Activated naive CD8-positive, alpha-beta T cell treated with anti-CD3 and anti-CD28 coated beads, Interleukin-2, amount 10 ng/mL, durations not matched to agents 7 days and 5 days (primary cell): ENCODE results near the gene POT1. TPM values are rescaled to one million over a fixed set of nuclear protein-coding genes. Genes with fewer than 3 reads are reported as not detected.

Experiments used
- ATAC-seq: fragments of 150-1000 bp; cut with Tn5 transposase; one replicate; pipeline ENCODE4 v1.10.0; 2021; ENCODE audit warnings: low read depth, moderate library complexity
- POLR2A ChIA-PET: fragments of 350-600 bp; sonication (Branson Sonifier 250); formaldehyde crosslinking; loops from one replicate; lab custom pipeline; 2021; ENCODE audit warnings: antibody characterized with exemption; lab: Charles Lee
- DNase-seq: peaks from one replicate; pipeline ENCODE4 v3.0.0; 2021
- H3K27ac Mint-ChIP-seq: one replicate; pipeline ENCODE4 v1.8.0; 2022; ENCODE audit warnings: mild to moderate bottlenecking, mixed read lengths
- H3K27me3 Mint-ChIP-seq: one replicate; pipeline ENCODE4 v1.8.0; 2022; ENCODE audit warnings: mild to moderate bottlenecking, moderate library complexity, mixed read lengths
- H3K36me3 Mint-ChIP-seq: one replicate; pipeline ENCODE4 v1.8.0; 2021; ENCODE audit warnings: mild to moderate bottlenecking, mixed read lengths
- H3K4me1 Mint-ChIP-seq: one replicate; pipeline ENCODE4 v1.8.0; 2021; ENCODE audit warnings: mixed read lengths
- H3K4me3 Mint-ChIP-seq: one replicate; pipeline ENCODE4 v1.8.0; 2022; ENCODE audit warnings: mild to moderate bottlenecking, moderate library complexity, mixed read lengths
- H3K9me3 Mint-ChIP-seq: one replicate; pipeline ENCODE4 v1.8.0; 2021; ENCODE audit warnings: mixed read lengths
- total RNA-seq, 2 experiments: library from RNA; stranded (reverse); gene quantifications; one replicate each; pipeline ENCODE4 v1.2.3, GENCODE V29; 2021

Gene POT1
- total RNA-seq, 2 experiments from 2014 or later = 36.3 to 39.1 TPM

GRCh38 chr7:124813994-124814798 is 115.4 kb downstream of the POT1 start:
- Mint-ChIP-seq H3K4me1 (no peaks in the 10 kb centered on the region), H3K36me3 (no peaks in the 10 kb centered on the region), H3K27me3 (peaks cover 17% of the 10 kb centered on the region), H3K4me3 (no peak overlapping the region), H3K9me3 (peaks cover 2% of the 10 kb centered on the region), H3K27ac (no peak overlapping the region)
- POLR2A ChIA-PET = no interaction called here
- no peak for DNase-seq
- ATAC-seq = no peak

DNA sequence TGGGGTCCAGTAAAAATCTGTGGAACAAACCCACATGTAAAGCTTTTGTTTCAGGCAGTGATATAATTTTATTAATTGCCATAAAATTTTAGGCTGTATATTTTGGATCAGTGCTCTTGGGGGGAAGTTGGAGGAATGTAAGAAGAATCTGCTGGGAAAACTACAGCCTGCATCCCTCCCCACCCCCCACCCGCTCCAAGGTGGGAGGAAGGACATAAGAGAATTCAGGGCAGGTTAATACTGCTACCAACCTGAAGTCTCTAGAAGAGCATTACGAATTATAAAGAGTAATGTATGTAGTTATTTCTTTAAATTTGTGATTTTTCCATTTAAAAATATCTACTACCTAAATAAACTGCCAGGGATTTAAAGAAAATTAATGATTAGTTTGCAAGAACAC is 116.9 kb downstream of the POT1 start:
- no peaks in the 10 kb centered on the region for H3K4me1 Mint-ChIP-seq
- no peak overlapping the region for H3K27ac Mint-ChIP-seq

DNA sequence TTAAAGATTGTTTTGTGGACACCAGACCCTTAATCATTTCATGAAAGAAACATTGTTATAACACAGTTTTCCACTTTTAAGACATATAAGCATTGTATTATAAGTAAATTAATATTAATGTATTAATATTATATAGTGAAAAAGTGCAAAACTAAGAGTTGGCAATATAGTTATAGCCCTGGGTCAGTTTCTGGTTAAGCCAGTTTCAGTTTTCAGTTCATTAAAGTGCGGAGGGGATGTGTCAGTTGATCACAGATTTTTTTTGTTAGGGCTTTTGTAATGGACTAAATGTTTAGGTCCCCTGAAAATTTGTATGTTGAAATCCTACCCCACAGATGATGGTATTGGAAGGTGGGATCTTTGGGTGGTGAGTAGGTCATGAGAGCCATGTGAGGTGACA is 118.3 kb downstream of the POT1 start:
- DNase-seq (no peak), ATAC-seq (no peak)
- POLR2A ChIA-PET = no interaction called here
- Mint-ChIP-seq H3K27me3 (peaks cover 17% of the 10 kb centered on the region), H3K36me3 (no peaks in the 10 kb centered on the region), H3K4me1 (no peaks in the 10 kb centered on the region), H3K27ac (no peak overlapping the region), H3K9me3 (no peaks in the 10 kb centered on the region), H3K4me3 (no peak overlapping the region)

More for the DNA sequence above, 116.9 kb downstream of the POT1 start:
- H3K4me3 Mint-ChIP-seq = no peak overlapping the region
- POLR2A ChIA-PET = no interaction called here
- no peak for ATAC-seq
- H3K27me3 Mint-ChIP-seq = peaks cover 17% of the 10 kb centered on the region
- H3K9me3 Mint-ChIP-seq = peaks cover 2% of the 10 kb centered on the region
- no peaks in the 10 kb centered on the region for H3K36me3 Mint-ChIP-seq
- no peak for DNase-seq

GRCh38 chr7:124810605-124811004 is 119.0 kb downstream of the POT1 start:
- POLR2A ChIA-PET = no interaction called here
- no peak overlapping the region for H3K4me3 Mint-ChIP-seq
- H3K4me1 Mint-ChIP-seq = no peaks in the 10 kb centered on the region
- H3K27ac Mint-ChIP-seq = no peak overlapping the region
- no peaks in the 10 kb centered on the region for H3K36me3 Mint-ChIP-seq
- H3K27me3 Mint-ChIP-seq = peaks cover 17% of the 10 kb centered on the region
- DNase-seq = no peak
- H3K9me3 Mint-ChIP-seq = no peaks in the 10 kb centered on the region
- ATAC-seq = no peak

GRCh38 chr7:124808206-124808605 is 121.4 kb downstream of the POT1 start:
- H3K4me1 Mint-ChIP-seq = no peaks in the 10 kb centered on the region
- H3K4me3 Mint-ChIP-seq = no peak overlapping the region
- peaks cover 8% of the 10 kb centered on the region for H3K27me3 Mint-ChIP-seq
- POLR2A ChIA-PET = no interaction called here
- DNase-seq (no peak), ATAC-seq (no peak)
- no peaks in the 10 kb centered on the region for H3K36me3 Mint-ChIP-seq
- H3K27ac Mint-ChIP-seq = no peak overlapping the region
- H3K9me3 Mint-ChIP-seq = no peaks in the 10 kb centered on the region

DNA sequence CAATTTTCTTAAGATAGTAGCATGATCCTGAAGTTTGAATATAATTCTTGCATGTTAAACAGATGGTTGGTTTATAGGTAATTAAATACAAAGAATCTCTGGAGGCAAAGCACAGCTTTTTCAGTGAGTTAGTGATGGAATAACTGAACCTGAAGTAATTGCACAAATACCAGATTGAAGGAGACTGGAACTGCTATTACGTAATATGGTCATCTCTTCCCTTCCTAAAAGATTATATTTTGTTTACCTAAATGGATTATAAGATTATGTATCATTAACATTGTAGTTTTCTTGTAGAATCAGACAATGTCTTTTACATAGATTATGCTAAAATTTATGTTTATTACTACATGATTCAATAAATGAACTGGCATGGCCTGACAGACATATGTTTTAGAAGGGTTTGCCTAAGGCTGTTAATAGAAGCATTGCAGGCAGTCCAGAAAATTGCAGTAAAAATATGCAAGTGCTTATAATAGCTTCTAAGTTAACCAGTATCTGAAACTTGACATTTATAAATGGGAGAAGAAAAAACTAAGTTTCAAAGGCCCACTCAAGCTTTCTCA is 128.2 kb downstream of the POT1 start:
- no peak for DNase-seq
- Mint-ChIP-seq H3K4me1 (no peaks in the 10 kb centered on the region), H3K36me3 (no peaks in the 10 kb centered on the region), H3K27ac (no peak overlapping the region), H3K4me3 (no peak overlapping the region), H3K27me3 (peaks cover 2% of the 10 kb centered on the region), H3K9me3 (peaks cover 1% of the 10 kb centered on the region)
- POLR2A ChIA-PET = no interaction called here
- ATAC-seq = no peak

- ATAC-seq = no peak
- peaks cover 1% of the 10 kb centered on the region for H3K9me3 Mint-ChIP-seq
- no peaks in the 10 kb centered on the region for H3K4me1 Mint-ChIP-seq
- no peak overlapping the region for H3K27ac Mint-ChIP-seq
- POLR2A ChIA-PET = no interaction called here
- no peaks in the 10 kb centered on the region for H3K36me3 Mint-ChIP-seq
- H3K4me3 Mint-ChIP-seq = no peak overlapping the region
- DNase-seq = no peak
- peaks cover 2% of the 10 kb centered on the region for H3K27me3 Mint-ChIP-seq
Measured at GRCh38 chr7:124800386-124800785, 129.2 kb downstream of the POT1 start.

DNA sequence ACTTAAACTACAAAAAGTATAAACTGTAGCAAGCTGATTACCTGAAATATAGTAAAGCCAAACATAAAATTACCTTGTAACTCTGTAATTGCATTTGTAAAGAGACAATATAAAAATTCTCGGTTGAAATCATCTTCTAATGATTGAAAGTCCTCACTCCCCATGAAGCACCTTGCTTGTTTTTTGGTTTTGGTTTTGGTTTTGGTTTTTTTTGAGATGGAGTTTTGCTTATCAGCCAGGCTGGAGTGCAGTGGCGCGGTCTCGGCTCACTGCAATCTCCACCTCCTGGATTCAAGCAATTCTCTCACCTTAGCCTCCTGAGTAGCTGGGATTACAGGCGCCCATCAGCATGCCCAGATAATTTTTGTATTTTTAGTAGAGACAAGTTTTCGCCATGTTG is 130.2 kb downstream of the POT1 start:
- DNase-seq = no peak
- H3K36me3 Mint-ChIP-seq = no peaks in the 10 kb centered on the region
- peaks cover 2% of the 10 kb centered on the region for H3K27me3 Mint-ChIP-seq
- no peaks in the 10 kb centered on the region for H3K4me1 Mint-ChIP-seq
- POLR2A ChIA-PET = no interaction called here
- H3K9me3 Mint-ChIP-seq = peaks cover 1% of the 10 kb centered on the region
- H3K27ac Mint-ChIP-seq = no peak overlapping the region
- ATAC-seq = no peak
- H3K4me3 Mint-ChIP-seq = no peak overlapping the region

- no peak overlapping the region for H3K4me3 Mint-ChIP-seq
- POLR2A ChIA-PET = no interaction called here
- no peak overlapping the region for H3K27ac Mint-ChIP-seq
- peaks cover 1% of the 10 kb centered on the region for H3K9me3 Mint-ChIP-seq
- DNase-seq (no peak), ATAC-seq (no peak)
- H3K36me3 Mint-ChIP-seq = no peaks in the 10 kb centered on the region
- H3K27me3 Mint-ChIP-seq = peaks cover 7% of the 10 kb centered on the region
- H3K4me1 Mint-ChIP-seq = no peaks in the 10 kb centered on the region
Measured at GRCh38 chr7:124796771-124797170, 132.9 kb downstream of the POT1 start.

DNA sequence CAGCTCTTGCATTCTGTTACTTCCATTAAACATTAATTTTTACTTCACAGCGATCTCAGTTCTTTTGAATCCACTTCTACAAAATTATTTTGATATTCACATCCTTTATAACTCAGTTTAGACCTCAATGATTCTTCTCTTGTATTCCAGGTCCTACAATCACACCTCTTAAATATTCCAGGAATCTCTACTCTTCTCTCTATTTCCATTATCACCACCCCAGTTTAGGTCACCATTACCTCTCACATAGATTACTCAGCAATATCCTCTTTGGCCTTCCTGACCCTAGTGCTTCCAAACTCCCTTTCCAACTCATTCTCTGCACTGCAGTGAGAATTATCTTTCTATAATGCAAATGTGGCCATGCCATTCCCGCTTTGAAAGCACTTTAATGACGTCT is 136.9 kb downstream of the POT1 start:
- Mint-ChIP-seq H3K4me1 (no peaks in the 10 kb centered on the region), H3K4me3 (no peak overlapping the region), H3K27me3 (peaks cover 11% of the 10 kb centered on the region), H3K36me3 (no peaks in the 10 kb centered on the region), H3K9me3 (peaks cover 1% of the 10 kb centered on the region), H3K27ac (no peak overlapping the region)
- POLR2A ChIA-PET = no interaction called here
- DNase-seq (no peak), ATAC-seq (no peak)

GRCh38 chr7:124792002-124792401 is 137.6 kb downstream of the POT1 start:
- H3K4me1 Mint-ChIP-seq = no peaks in the 10 kb centered on the region
- no peaks in the 10 kb centered on the region for H3K36me3 Mint-ChIP-seq
- H3K27me3 Mint-ChIP-seq = peaks cover 10% of the 10 kb centered on the region
- H3K9me3 Mint-ChIP-seq = no peaks in the 10 kb centered on the region
- no peak overlapping the region for H3K27ac Mint-ChIP-seq
- DNase-seq (no peak), ATAC-seq (no peak)
- POLR2A ChIA-PET = no interaction called here
- no peak overlapping the region for H3K4me3 Mint-ChIP-seq

DNA sequence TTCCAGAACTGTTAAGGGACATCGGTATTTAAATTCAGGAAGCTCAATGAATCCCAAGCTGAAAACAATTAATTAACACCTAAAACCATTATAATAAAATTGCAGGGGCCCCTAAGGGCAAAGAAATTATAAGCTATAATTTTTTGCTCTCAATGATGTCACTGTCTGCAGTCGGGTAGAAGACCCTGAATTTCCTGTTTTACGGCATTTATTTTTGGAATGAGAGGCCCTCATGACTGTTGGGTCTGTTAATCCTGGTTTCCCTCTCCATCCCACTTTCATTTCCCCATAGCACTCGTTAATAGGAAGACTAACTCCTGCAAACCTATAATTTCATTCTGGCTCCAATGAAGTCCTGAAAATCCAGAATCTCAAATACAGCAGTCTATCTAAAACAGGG is 138.2 kb downstream of the POT1 start:
- H3K4me1 Mint-ChIP-seq = no peaks in the 10 kb centered on the region
- no peak overlapping the region for H3K27ac Mint-ChIP-seq
- peaks cover 10% of the 10 kb centered on the region for H3K27me3 Mint-ChIP-seq
- H3K9me3 Mint-ChIP-seq = no peaks in the 10 kb centered on the region
- no peaks in the 10 kb centered on the region for H3K36me3 Mint-ChIP-seq
- no peak for DNase-seq
- ATAC-seq = no peak
- H3K4me3 Mint-ChIP-seq = no peak overlapping the region
- POLR2A ChIA-PET = no interaction called here

- no peak for ATAC-seq
- no peaks in the 10 kb centered on the region for H3K36me3 Mint-ChIP-seq
- H3K4me1 Mint-ChIP-seq = no peaks in the 10 kb centered on the region
- peaks cover 10% of the 10 kb centered on the region for H3K27me3 Mint-ChIP-seq
- DNase-seq = no peak
- H3K4me3 Mint-ChIP-seq = no peak overlapping the region
- H3K9me3 Mint-ChIP-seq = no peaks in the 10 kb centered on the region
- POLR2A ChIA-PET = no interaction called here
- H3K27ac Mint-ChIP-seq = no peak overlapping the region
Measured at GRCh38 chr7:124790645-124791044, 139.0 kb downstream of the POT1 start.

DNA sequence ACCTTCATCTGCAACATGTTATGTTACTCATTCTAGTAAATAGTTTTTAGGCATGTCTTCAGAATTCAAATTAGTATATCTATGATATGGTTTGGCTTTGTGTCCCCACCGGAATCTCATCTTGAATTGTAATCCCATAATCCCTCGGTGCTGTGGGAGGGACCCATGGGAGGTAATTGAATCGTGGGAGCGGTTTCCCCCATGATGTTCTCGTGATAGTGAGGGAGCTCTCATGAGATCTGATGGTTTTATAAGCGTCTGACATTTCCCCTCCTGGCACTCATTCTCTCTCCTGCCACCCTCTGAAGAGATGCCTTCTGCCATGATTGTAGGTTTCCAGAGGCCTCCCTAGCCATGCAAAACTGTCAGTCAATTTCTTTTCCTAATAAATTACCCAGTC is 143.6 kb downstream of the POT1 start:
- no peak overlapping the region for H3K27ac Mint-ChIP-seq

More for the DNA sequence above, 143.6 kb downstream of the POT1 start:
- ATAC-seq = no peak
- POLR2A ChIA-PET = no interaction called here
- Mint-ChIP-seq H3K36me3 (no peaks in the 10 kb centered on the region), H3K4me1 (no peaks in the 10 kb centered on the region), H3K4me3 (no peak overlapping the region), H3K9me3 (no peaks in the 10 kb centered on the region), H3K27me3 (peaks cover 4% of the 10 kb centered on the region)
- no peak for DNase-seq
